KMS-11 (cell line): ENCODE measurements around the gene MLLT10.

Experiments
- H2AFZ ChIP-seq: fragments of 200-600 bp; sonication (generic); 2 replicates; pipeline ENCODE4 v1.6.1; 2016; ENCODE audit warnings: antibody characterized with exemption, mixed run types, low read depth
- H3K27ac ChIP-seq: fragments of 200-600 bp; sonication (generic); 2 replicates; pipeline ENCODE4 v1.6.1; 2016; ENCODE audit warnings: mild to moderate bottlenecking, mixed run types
- H3K27me3 ChIP-seq: fragments of 200-600 bp; sonication (generic); 2 replicates; pipeline ENCODE4 v1.6.1; 2017; ENCODE audit warnings: mild to moderate bottlenecking, low read depth, mixed run types, moderate library complexity; ENCODE audit not compliant: insufficient read depth
- H3K36me3 ChIP-seq: fragments of 200-600 bp; sonication (generic); 2 replicates; pipeline ENCODE4 v1.6.1; 2017; ENCODE audit warnings: mild to moderate bottlenecking, mixed run types; ENCODE audit not compliant: insufficient read depth
- H3K4me1 ChIP-seq: fragments of 200-600 bp; sonication (generic); 2 replicates; pipeline ENCODE4 v1.6.1; 2016; ENCODE audit warnings: mild to moderate bottlenecking, low read depth, mixed run types; ENCODE audit not compliant: poor library complexity, severe bottlenecking
- H3K4me2 ChIP-seq: fragments of 200-600 bp; sonication (generic); 2 replicates; pipeline ENCODE4 v1.7.0; 2016; ENCODE audit warnings: mild to moderate bottlenecking, mixed run types
- H3K4me3 ChIP-seq: fragments of 200-600 bp; sonication (generic); IDR thresholded peaks from 2 replicates; pipeline ENCODE4 v1.6.1; 2017; ENCODE audit warnings: low read depth, low read length, mixed read lengths; ENCODE audit not compliant: insufficient read depth
- H3K79me2 ChIP-seq: fragments of 200-600 bp; sonication (generic); 2 replicates; pipeline ENCODE4 v1.6.1; 2016; ENCODE audit warnings: low read depth, mixed run types; ENCODE audit not compliant: insufficient read depth
- H3K9ac ChIP-seq: fragments of 200-600 bp; sonication (generic); 2 replicates; pipeline ENCODE4 v1.6.1; 2016; ENCODE audit warnings: mild to moderate bottlenecking, mixed run types
- H4K20me1 ChIP-seq: fragments of 200-600 bp; sonication (generic); 2 replicates; pipeline ENCODE4 v1.6.1; 2016; ENCODE audit warnings: mild to moderate bottlenecking, mixed run types; ENCODE audit not compliant: insufficient read depth
- CTCF ChIP-seq: fragments of 200-600 bp; sonication (generic); conservative IDR thresholded peaks from 2 replicates; pipeline ENCODE4 v1.6.1; 2017; ENCODE audit warnings: low read depth, mild to moderate bottlenecking, antibody characterized with exemption, low read length, moderate library complexity, mixed read lengths

The MLLT10 gene

GRCh38 chr10:21634599-21635365, 100.8 kb downstream of the MLLT10 start:
- Histone ChIP-seq H3K4me2 (no peak overlapping the region), H3K4me1 (peaks cover 7% of the 10 kb centered on the region), H3K27me3 (no peaks in the 10 kb centered on the region), H4K20me1 (no peaks in the 10 kb centered on the region), H3K4me3 (no peak overlapping the region), H3K36me3 (no peaks in the 10 kb centered on the region), H3K27ac (no peak overlapping the region), H3K79me2 (no peaks in the 10 kb centered on the region), H2AFZ (no peak overlapping the region), H3K9ac (no peak overlapping the region)
- TF ChIP-seq CTCF, result no peak

GRCh38 chr10:21637795-21638194, 103.8 kb downstream of the MLLT10 start:
- Histone ChIP-seq H3K9ac (no peak overlapping the region), H3K4me1 (peaks cover 7% of the 10 kb centered on the region), H3K4me3 (no peak overlapping the region), H3K36me3 (no peaks in the 10 kb centered on the region; the same call in 1 of the 2 replicates), H3K79me2 (no peaks in the 10 kb centered on the region), H4K20me1 (no peaks in the 10 kb centered on the region), H3K27me3 (no peaks in the 10 kb centered on the region), H2AFZ (no peak overlapping the region), H3K4me2 (no peak overlapping the region), H3K27ac (no peak overlapping the region)
- no peak for TF ChIP-seq CTCF

DNA sequence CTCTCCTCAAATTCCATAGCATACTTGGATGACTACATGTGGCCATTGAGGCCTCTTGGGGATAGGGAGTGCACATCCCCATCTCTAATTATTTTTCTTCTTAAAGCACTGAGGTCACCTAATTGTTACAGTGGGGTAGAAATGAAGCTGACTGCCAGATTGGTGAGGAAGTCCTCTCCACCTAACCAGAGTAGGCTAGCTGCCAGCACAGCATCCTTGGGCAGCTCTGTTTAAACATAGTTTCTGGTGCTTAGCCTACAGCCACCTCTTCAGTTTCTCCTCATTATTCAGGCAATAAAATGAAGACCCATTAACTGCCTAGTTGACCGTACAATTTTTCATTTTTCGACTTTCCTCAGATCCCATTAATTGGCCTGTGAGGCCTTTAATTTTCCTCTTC, 104.6 kb downstream of the MLLT10 start:
- no peak overlapping the region for H2AFZ ChIP-seq
- H3K4me1 ChIP-seq, result peaks cover 7% of the 10 kb centered on the region
- H3K36me3 ChIP-seq, result no peaks in the 10 kb centered on the region; the same call in 1 of the 2 replicates
- no peaks in the 10 kb centered on the region for H3K27me3 ChIP-seq
- TF ChIP-seq CTCF, result no peak
- no peak overlapping the region for H3K4me3 ChIP-seq
- H3K27ac ChIP-seq, result no peak overlapping the region
- no peaks in the 10 kb centered on the region for H3K79me2 ChIP-seq
- H3K4me2 ChIP-seq, result no peak overlapping the region
- H3K9ac ChIP-seq, result no peak overlapping the region
- no peaks in the 10 kb centered on the region for H4K20me1 ChIP-seq

DNA sequence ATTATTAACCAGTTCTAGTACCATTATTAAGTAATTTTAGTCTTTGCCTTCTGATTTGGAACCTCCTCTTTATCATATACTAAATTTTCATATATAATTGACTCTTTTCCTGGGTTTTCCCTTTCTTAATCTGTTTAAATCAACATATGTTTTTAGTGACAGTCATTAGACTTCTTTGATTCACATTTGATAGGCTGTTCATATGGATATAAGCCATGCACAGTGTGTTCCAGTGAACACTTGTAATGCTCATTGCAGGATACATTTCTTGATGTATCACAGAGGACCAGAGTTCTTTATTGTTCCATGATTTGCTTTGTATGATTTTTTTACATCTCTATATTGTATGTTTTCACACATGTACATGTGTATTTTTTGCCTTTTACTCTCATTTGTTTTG, 114.0 kb downstream of the MLLT10 start:
- Histone ChIP-seq H4K20me1 (no peaks in the 10 kb centered on the region), H3K9ac (no peak overlapping the region), H3K27ac (no peak overlapping the region), H3K4me2 (no peak overlapping the region), H3K4me3 (no peak overlapping the region), H3K79me2 (no peaks in the 10 kb centered on the region), H3K27me3 (no peaks in the 10 kb centered on the region), H2AFZ (no peak overlapping the region), H3K36me3 (no peaks in the 10 kb centered on the region), H3K4me1 (no peaks in the 10 kb centered on the region)
- TF ChIP-seq CTCF, result no peak
